GM12878 (cell line): Measurements from ENCODE around the gene ACTMAP. TPM values are rescaled to one million over a fixed set of nuclear protein-coding genes. Genes with fewer than 3 reads are reported as not detected.

Source experiments
- ATAC-seq: fragments of 200-7000 bp; cut with Tn5 transposase; 3 replicates; pipeline ENCODE4 v1.9.1; 2020; ENCODE audit warnings: mild to moderate bottlenecking, moderate library complexity
- BruUV-seq: library from RNA; stranded (reverse); fragments of 400-500 nt; replicated peaks from 2 replicates; lab custom pipeline; 2021; lab: Mats Ljungman, UMichigan
- CTCF ChIA-PET: fragments of 300-600 bp; sonication (Branson Sonifier 250); formaldehyde crosslinking; extraction: SDS; loops from one replicate; lab custom pipeline; 2021; ENCODE audit warnings: inconsistent platforms; lab: Yijun Ruan, JAX
- POLR2A ChIA-PET: fragments of 350-600 bp; formaldehyde crosslinking; extraction: SDS; loops from one replicate; lab custom pipeline; 2021; ENCODE audit warnings: inconsistent platforms; lab: Charles Lee
- RAD21 ChIA-PET: fragments of 300-600 bp; sonication (Branson Sonifier 250); formaldehyde crosslinking; loops from one replicate; lab custom pipeline; 2023; ENCODE audit warnings: antibody characterized with exemption; ENCODE audit not compliant: unreplicated experiment; lab: Charles Lee
- SMC1A ChIA-PET: fragments of 300-600 bp; sonication (Branson Sonifier 250); formaldehyde crosslinking; loops from one replicate; lab custom pipeline; 2023; ENCODE audit not compliant: unreplicated experiment, uncharacterized antibody; lab: Charles Lee
- DNase-seq: peaks from one replicate; pipeline ENCODE4 v3.0.0-alpha.2; 2011; ENCODE audit warnings: low read depth, low spot score
- FAIRE-seq: peaks from 3 replicates; lab custom pipeline; 2011; peaks lifted over from hg19 to GRCh38; lab: Jason Lieb, UNC
- H2AFZ ChIP-seq: 2 replicates; pipeline ENCODE4 v1.6.0; 2011; ENCODE audit warnings: low read depth, low read length, control low read depth; ENCODE audit not compliant: control insufficient read depth
- H3K27ac ChIP-seq: 2 replicates; pipeline ENCODE4 v1.5.1; 2011; ENCODE audit warnings: control low read depth; ENCODE audit not compliant: control insufficient read depth, insufficient read depth
- H3K27me3 ChIP-seq, 2 experiments: replicated peaks in 1 of 2; 2 replicates each; pipeline versions ENCODE4 v1.6.0 to v1.6.1; 2011; ENCODE audit warnings: low read length in 1 of 2; ENCODE audit not compliant: control insufficient read depth in 2 of 2, insufficient read depth in 2 of 2
- H3K36me3 ChIP-seq, 2 experiments: 2 replicates each; pipeline ENCODE4 v1.5.1; 2011; ENCODE audit warnings: low read length in 1 of 2; ENCODE audit not compliant: control insufficient read depth in 2 of 2, insufficient read depth in 2 of 2
- H3K4me1 ChIP-seq: 2 replicates; pipeline ENCODE4 v1.6.1; 2011; ENCODE audit warnings: mild to moderate bottlenecking, low read length, moderate library complexity, mixed read lengths; ENCODE audit not compliant: control insufficient read depth, insufficient read depth
- H3K4me2 ChIP-seq: 2 replicates; pipeline ENCODE4 v1.6.0; 2011; ENCODE audit warnings: control low read depth; ENCODE audit not compliant: control insufficient read depth, insufficient read depth
- H3K4me3 ChIP-seq: fragments of 200-600 bp; sonication (generic); 2 replicates; pipeline ENCODE4 v1.5.1; 2016
- H3K79me2 ChIP-seq: 2 replicates; pipeline ENCODE4 v1.6.0; 2011; ENCODE audit warnings: low read length; ENCODE audit not compliant: control insufficient read depth, insufficient read depth
- H3K9ac ChIP-seq: 2 replicates; pipeline ENCODE4 v1.8.0; 2011; ENCODE audit warnings: low read length, control low read depth, mixed read lengths; ENCODE audit not compliant: control insufficient read depth, insufficient read depth
- H3K9me3 ChIP-seq: replicated peaks from 3 replicates; pipeline ENCODE4 v1.5.1; 2011; ENCODE audit warnings: mild to moderate bottlenecking, low read length; ENCODE audit not compliant: control insufficient read depth, insufficient read depth
- H4K20me1 ChIP-seq: 2 replicates; pipeline ENCODE4 v1.6.0; 2011; ENCODE audit not compliant: control insufficient read depth, insufficient read depth
- EED ChIP-seq: sonication (generic); IDR thresholded peaks from 2 replicates; pipeline ENCODE4 v1.6.1; 2016; ENCODE audit warnings: antibody characterized with exemption, low read depth
- GATAD2B ChIP-seq: fragments of 450-650 bp; conservative IDR thresholded peaks from 2 replicates; pipeline ENCODE4 v1.6.1; 2017; ENCODE audit warnings: low read depth, mild to moderate bottlenecking, moderate library complexity
- IRF4 ChIP-seq: IDR thresholded peaks from 2 replicates; pipeline ENCODE4 v1.6.1; 2011; ENCODE audit warnings: low read depth, low read length
- JUND ChIP-seq: IDR thresholded peaks from 2 replicates; pipeline ENCODE4 v1.6.1; 2012; ENCODE audit warnings: low read depth, mild to moderate bottlenecking, low read length, improper control_type of control experiment, moderate library complexity
- NFIC ChIP-seq: IDR thresholded peaks from 2 replicates; pipeline ENCODE4 v1.6.1; 2012; ENCODE audit warnings: low read depth, mild to moderate bottlenecking, inconsistent platforms, low read length, moderate library complexity
- POLR2AphosphoS5 ChIP-seq: IDR thresholded peaks from 2 replicates; pipeline ENCODE4 v1.6.1; 2011; ENCODE audit warnings: mild to moderate bottlenecking, low read length, inconsistent platforms
- RB1 ChIP-seq: fragments of 450-650 bp; formaldehyde crosslinking; IDR thresholded peaks from 2 replicates; pipeline ENCODE4 v1.6.1; 2017; ENCODE audit warnings: mild to moderate bottlenecking, borderline replicate concordance
- RBBP5 ChIP-seq: fragments of 200-600 bp; sonication (generic); conservative IDR thresholded peaks from 2 replicates; pipeline ENCODE4 v1.6.1; 2016
- SMAD5 ChIP-seq: IDR thresholded peaks from 2 replicates; pipeline ENCODE4 v1.6.1; 2016; ENCODE audit warnings: antibody characterized with exemption, low read depth
- SREBF1 ChIP-seq: IDR thresholded peaks from 2 replicates; pipeline ENCODE4 v1.6.1; 2012; ENCODE audit warnings: mild to moderate bottlenecking, low read length
- TCF12 ChIP-seq: IDR thresholded peaks from 2 replicates; pipeline ENCODE4 v1.6.1; 2011; ENCODE audit warnings: low read depth, mild to moderate bottlenecking, low read length
- YBX1 ChIP-seq: fragments of 450-650 bp; IDR thresholded peaks from 2 replicates; pipeline ENCODE4 v1.6.1; 2016; ENCODE audit warnings: antibody characterized with exemption
- whole genome bisulfite sequencing: methylation state at CpG from one replicate; pipeline ENCODE4 v1.1.6; 2016; ENCODE audit warnings: low lambda C conversion rate; ENCODE audit not compliant: insufficient replicate concordance, insufficient coverage; ENCODE audit errors: missing lambda C conversion rate; 5-methylcytosine and 5-hydroxymethylcytosine counted together
- in situ Hi-C: fragments of 300-500 bp; cut with MboI; formaldehyde crosslinking; loops from 9 replicates; pipeline ENCODE4 v1.14.3; 2018; ENCODE audit warnings: mixed read lengths
- intact Hi-C: fragments of 100-400 bp; cut with micrococcal nuclease; formaldehyde crosslinking; loops from one replicate; pipeline ENCODE4 v1.14.2; 2022; ENCODE audit not compliant: unreplicated experiment
- polyA plus RNA-seq, 11 experiments: library from polyadenylated mRNA; depleted of rRNA in 4 of 11; unstranded in 6 of 11; stranded (reverse) in 5 of 11; fragments of >200 nt; fragmentation: Nextera tagmentation in 4 of 11; fragmentation: Illumina TruSeq in 1 of 11; extraction: Ambion mirVana in 4 of 11; extraction: Trizol in 1 of 11; gene quantifications; 1 replicate in 1 of 11; 2 replicates in 10 of 11; pipeline versions ENCODE4 v1.2.1 to v1.2.3, GENCODE V29; 2011 to 2016; ENCODE audit warnings: inconsistent platforms in 2 of 11, missing spikeins in 2 of 11, low read depth in 1 of 11
- total RNA-seq, 4 experiments: library from RNA; depleted of rRNA in 3 of 4; stranded (reverse); fragments of >200 nt in 3 of 4; fragmentation: Illumina TruSeq in 1 of 4; extraction: Trizol in 1 of 4; gene quantifications; 2 replicates each; pipeline versions ENCODE4 v1.2.1 to v1.2.3, GENCODE V29; 2013 to 2021
- TF ChIP-seq, protein P1 (sequence below): IDR thresholded peaks from 2 replicates; pipeline ENCODE4 v1.6.1; 2011; ENCODE audit warnings: low read depth, low read length, improper control_type of control experiment, borderline replicate concordance
- TF ChIP-seq, protein P2 (sequence below): fragments of 450-650 bp; IDR thresholded peaks from 2 replicates; pipeline ENCODE4 v1.6.1; 2018; ENCODE audit warnings: mild to moderate bottlenecking, low read depth, moderate library complexity; ENCODE audit not compliant: partially characterized antibody
- TF ChIP-seq, protein P3 (sequence below): IDR thresholded peaks from 2 replicates; pipeline ENCODE4 v1.6.1; 2012; ENCODE audit warnings: low read depth, low read length, improper control_type of control experiment
- TF ChIP-seq, protein P4 (sequence below): IDR thresholded peaks from 2 replicates; pipeline ENCODE4 v1.6.1; 2011; ENCODE audit warnings: borderline replicate concordance, low read depth, mild to moderate bottlenecking, moderate library complexity, low read length; ENCODE audit not compliant: insufficient read depth, poor library complexity, severe bottlenecking
- TF ChIP-seq, protein P5 (sequence below): IDR thresholded peaks from 2 replicates; pipeline ENCODE4 v1.6.1; 2012; ENCODE audit warnings: low read depth, low read length, improper control_type of control experiment
- TF ChIP-seq, protein P6 (sequence below): fragments of 450-650 bp; IDR thresholded peaks from 2 replicates; pipeline ENCODE4 v1.6.1; 2014; ENCODE audit warnings: mild to moderate bottlenecking

The ACTMAP gene
- total and polyA plus RNA-seq, 10 of the 15 experiments (the other 5 are each of a cell fraction or from before 2014, with no cell fraction given): 3.0 to 26.2 (median 11.1) TPM

DNA sequence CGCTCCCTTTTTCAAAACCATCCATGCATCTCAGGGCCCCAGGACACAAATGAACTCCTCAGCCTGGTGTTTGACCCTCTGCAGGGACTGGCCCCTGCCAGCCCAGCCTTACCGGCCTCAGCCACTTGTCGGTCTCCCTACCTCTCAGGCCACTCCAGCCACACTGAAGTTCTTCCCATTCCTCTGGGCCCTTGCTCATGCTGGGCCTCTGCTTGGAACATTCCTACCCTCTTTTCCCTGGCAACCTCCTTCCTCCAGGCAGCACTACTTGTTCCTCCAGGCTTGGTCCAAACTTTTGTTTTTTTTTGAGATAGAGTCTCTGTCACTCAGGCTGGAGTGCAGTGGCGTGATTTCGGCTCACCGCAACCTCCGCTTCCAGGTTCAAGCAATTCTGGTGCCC, 41.1 kb upstream of the ACTMAP start:
- RAD21 ChIA-PET: no interaction called here
- Histone ChIP-seq H3K4me2 (no peak overlapping the region), H3K27me3 (no peaks in the 10 kb centered on the region), H3K9ac (no peak overlapping the region), H4K20me1 (no peaks in the 10 kb centered on the region), H3K9me3 (no peaks in the 10 kb centered on the region), H3K4me1 (peaks cover 6% of the 10 kb centered on the region), H3K79me2 (no peaks in the 10 kb centered on the region), H3K27ac (no peak overlapping the region), H2AFZ (no peak overlapping the region), H3K4me3 (no peak overlapping the region), H3K36me3 (no peaks in the 10 kb centered on the region)
- 92% methylated on average over 7 of the region's 7 CpGs for WGBS
- CTCF ChIA-PET: no interaction called here
- no TSS peak for BruUV-seq
- POLR2A ChIA-PET: interaction anchor here (4.5 kb wide), 1 partner anchor 13 kb away, joined by 29 read pairs; the partner anchor contains the start of gene RAB4B
- in situ Hi-C loops: no loop called here
- DNase-seq (no peak), FAIRE-seq (no peak), ATAC-seq (no peak)
- SMC1A ChIA-PET: interaction anchor here (2.1 kb wide), 1 partner anchor 13 kb away, joined by 12 read pairs; the partner anchor contains the start of gene RAB4B
- intact Hi-C loops: no loop called here
- TF ChIP-seq, protein P1, sequence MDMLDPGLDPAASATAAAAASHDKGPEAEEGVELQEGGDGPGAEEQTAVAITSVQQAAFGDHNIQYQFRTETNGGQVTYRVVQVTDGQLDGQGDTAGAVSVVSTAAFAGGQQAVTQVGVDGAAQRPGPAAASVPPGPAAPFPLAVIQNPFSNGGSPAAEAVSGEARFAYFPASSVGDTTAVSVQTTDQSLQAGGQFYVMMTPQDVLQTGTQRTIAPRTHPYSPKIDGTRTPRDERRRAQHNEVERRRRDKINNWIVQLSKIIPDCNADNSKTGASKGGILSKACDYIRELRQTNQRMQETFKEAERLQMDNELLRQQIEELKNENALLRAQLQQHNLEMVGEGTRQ: no peak
- no peak for TF ChIP-seq GATAD2B
- TF ChIP-seq RBBP5: no peak
- TF ChIP-seq JUND: no peak
- TF ChIP-seq, protein P2, sequence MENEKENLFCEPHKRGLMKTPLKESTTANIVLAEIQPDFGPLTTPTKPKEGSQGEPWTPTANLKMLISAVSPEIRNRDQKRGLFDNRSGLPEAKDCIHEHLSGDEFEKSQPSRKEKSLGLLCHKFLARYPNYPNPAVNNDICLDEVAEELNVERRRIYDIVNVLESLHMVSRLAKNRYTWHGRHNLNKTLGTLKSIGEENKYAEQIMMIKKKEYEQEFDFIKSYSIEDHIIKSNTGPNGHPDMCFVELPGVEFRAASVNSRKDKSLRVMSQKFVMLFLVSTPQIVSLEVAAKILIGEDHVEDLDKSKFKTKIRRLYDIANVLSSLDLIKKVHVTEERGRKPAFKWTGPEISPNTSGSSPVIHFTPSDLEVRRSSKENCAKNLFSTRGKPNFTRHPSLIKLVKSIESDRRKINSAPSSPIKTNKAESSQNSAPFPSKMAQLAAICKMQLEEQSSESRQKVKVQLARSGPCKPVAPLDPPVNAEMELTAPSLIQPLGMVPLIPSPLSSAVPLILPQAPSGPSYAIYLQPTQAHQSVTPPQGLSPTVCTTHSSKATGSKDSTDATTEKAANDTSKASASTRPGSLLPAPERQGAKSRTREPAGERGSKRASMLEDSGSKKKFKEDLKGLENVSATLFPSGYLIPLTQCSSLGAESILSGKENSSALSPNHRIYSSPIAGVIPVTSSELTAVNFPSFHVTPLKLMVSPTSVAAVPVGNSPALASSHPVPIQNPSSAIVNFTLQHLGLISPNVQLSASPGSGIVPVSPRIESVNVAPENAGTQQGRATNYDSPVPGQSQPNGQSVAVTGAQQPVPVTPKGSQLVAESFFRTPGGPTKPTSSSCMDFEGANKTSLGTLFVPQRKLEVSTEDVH: no peak
- TF ChIP-seq, protein P3, sequence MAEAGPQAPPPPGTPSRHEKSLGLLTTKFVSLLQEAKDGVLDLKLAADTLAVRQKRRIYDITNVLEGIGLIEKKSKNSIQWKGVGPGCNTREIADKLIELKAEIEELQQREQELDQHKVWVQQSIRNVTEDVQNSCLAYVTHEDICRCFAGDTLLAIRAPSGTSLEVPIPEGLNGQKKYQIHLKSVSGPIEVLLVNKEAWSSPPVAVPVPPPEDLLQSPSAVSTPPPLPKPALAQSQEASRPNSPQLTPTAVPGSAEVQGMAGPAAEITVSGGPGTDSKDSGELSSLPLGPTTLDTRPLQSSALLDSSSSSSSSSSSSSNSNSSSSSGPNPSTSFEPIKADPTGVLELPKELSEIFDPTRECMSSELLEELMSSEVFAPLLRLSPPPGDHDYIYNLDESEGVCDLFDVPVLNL: no peak
- TF ChIP-seq, protein P4, sequence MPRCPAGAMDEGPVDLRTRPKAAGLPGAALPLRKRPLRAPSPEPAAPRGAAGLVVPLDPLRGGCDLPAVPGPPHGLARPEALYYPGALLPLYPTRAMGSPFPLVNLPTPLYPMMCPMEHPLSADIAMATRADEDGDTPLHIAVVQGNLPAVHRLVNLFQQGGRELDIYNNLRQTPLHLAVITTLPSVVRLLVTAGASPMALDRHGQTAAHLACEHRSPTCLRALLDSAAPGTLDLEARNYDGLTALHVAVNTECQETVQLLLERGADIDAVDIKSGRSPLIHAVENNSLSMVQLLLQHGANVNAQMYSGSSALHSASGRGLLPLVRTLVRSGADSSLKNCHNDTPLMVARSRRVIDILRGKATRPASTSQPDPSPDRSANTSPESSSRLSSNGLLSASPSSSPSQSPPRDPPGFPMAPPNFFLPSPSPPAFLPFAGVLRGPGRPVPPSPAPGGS: no peak
- TF ChIP-seq, protein P5, sequence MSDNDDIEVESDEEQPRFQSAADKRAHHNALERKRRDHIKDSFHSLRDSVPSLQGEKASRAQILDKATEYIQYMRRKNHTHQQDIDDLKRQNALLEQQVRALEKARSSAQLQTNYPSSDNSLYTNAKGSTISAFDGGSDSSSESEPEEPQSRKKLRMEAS: no peak
- TF ChIP-seq SMAD5: no peak
- no peak for TF ChIP-seq RB1
- no peak for TF ChIP-seq IRF4
- no peak for TF ChIP-seq TCF12
- TF ChIP-seq, protein P6, sequence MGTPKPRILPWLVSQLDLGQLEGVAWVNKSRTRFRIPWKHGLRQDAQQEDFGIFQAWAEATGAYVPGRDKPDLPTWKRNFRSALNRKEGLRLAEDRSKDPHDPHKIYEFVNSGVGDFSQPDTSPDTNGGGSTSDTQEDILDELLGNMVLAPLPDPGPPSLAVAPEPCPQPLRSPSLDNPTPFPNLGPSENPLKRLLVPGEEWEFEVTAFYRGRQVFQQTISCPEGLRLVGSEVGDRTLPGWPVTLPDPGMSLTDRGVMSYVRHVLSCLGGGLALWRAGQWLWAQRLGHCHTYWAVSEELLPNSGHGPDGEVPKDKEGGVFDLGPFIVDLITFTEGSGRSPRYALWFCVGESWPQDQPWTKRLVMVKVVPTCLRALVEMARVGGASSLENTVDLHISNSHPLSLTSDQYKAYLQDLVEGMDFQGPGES: no peak
- TF ChIP-seq SREBF1: no peak
- TF ChIP-seq YBX1: no peak
- no peak for TF ChIP-seq POLR2AphosphoS5
- no peak for TF ChIP-seq NFIC
- no peak for TF ChIP-seq EED
